Fibroblast of pulmonary artery (primary cell): Measurements from ENCODE around the gene GAK.

ENCODE experiments used
- DNase-seq: peaks from one replicate; pipeline ENCODE4 v3.0.0-alpha.2; 2010; ENCODE audit warnings: low read depth
- H3K4me3 ChIP-seq: replicated peaks from 2 replicates; pipeline ENCODE4 v1.5.1; 2011; ENCODE audit warnings: low read depth, mild to moderate bottlenecking, control low read depth, low read length, moderate library complexity
- TF ChIP-seq, protein P1 (sequence below): IDR thresholded peaks from 2 replicates; pipeline ENCODE4 v1.5.1; 2011; ENCODE audit warnings: mild to moderate bottlenecking, control low read depth, low read length, inconsistent platforms; ENCODE audit errors: missing control alignments

GAK gene

GRCh38 chr4:971666-972500, 39.8 kb upstream of the GAK start:
- TF ChIP-seq, protein P1, sequence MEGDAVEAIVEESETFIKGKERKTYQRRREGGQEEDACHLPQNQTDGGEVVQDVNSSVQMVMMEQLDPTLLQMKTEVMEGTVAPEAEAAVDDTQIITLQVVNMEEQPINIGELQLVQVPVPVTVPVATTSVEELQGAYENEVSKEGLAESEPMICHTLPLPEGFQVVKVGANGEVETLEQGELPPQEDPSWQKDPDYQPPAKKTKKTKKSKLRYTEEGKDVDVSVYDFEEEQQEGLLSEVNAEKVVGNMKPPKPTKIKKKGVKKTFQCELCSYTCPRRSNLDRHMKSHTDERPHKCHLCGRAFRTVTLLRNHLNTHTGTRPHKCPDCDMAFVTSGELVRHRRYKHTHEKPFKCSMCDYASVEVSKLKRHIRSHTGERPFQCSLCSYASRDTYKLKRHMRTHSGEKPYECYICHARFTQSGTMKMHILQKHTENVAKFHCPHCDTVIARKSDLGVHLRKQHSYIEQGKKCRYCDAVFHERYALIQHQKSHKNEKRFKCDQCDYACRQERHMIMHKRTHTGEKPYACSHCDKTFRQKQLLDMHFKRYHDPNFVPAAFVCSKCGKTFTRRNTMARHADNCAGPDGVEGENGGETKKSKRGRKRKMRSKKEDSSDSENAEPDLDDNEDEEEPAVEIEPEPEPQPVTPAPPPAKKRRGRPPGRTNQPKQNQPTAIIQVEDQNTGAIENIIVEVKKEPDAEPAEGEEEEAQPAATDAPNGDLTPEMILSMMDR, result no peak
- no peak for DNase-seq
- H3K4me3 ChIP-seq, result peak overlapping the region; percentile 64

DNA sequence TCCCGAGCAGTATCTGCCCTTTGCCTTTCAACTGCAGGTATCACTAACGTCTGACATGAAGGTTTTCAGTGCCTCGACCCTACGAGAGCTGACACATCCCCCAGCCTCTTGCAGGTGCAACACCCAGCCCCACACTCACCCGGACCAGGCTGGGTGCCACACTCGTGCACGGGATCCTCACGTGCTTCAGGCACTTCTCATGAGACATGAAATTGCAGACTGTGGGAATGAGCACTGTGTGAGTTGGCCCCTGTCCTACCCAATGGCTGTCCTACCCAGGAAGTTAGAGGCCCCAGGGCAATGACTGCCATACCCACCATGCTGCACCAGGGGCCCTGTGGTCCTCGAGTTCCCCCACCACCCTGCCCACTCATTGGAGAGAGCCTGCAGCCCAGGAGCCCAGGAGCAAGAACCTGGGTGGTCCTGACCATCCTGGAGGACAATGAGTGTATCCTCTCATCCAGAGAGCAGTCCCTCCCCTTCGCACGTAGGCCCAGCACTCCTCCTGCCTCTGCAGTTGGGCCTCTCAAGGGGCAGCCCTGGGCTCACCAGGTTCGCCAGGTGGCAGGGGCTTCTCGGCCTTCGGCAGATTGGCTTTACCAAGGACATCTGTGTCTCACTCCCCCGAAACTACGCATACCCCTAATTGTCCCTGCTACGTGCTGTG, 38.9 kb upstream of the GAK start:
- DNase-seq, result no peak
- H3K4me3 ChIP-seq, result no peak overlapping the region
- TF ChIP-seq, protein P1, result no peak

GRCh38 chr4:970046-970745, 38.1 kb upstream of the GAK start:
- no peak for DNase-seq
- no peak overlapping the region for H3K4me3 ChIP-seq
- TF ChIP-seq, protein P1, result no peak

DNA sequence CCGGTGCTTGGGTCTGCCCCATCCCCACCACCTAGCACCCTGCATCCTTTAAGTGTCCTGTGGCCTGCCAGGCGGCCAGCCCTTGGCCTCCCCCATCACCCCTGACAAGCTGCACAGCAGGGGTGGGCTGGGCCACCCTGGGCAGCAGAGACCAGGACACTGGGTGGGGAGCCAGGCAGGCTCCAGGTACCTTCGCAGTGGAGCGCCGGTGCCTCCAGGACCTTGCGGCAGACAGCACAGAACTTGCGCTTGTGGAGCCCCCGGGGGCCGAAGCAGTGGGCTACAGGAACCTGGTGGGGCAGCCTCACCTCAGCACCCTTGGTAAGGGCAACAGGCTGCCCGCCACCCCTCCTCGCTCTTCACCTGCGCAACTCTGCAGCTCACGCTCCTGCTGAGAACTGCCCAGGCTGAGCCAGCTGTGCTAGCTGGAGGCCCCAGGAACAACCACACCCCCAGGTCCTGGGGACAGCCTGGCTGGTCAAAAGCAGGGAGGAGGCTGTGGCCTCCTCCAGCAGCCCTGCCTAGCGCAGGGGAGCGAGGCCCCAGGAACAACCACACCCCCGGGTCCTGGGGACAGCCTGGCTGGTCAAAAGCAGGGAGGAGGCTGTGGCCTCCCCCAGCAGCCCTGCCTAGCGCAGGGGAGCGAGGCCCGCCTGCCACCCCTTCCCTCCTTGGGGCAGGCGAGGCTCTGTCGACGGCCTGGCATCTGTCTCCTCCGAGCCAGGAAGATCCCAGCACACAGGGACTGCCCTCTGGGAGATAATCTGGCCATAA, 36.7 kb upstream of the GAK start:
- TF ChIP-seq, protein P1, result no peak
- no peak for DNase-seq

DNA sequence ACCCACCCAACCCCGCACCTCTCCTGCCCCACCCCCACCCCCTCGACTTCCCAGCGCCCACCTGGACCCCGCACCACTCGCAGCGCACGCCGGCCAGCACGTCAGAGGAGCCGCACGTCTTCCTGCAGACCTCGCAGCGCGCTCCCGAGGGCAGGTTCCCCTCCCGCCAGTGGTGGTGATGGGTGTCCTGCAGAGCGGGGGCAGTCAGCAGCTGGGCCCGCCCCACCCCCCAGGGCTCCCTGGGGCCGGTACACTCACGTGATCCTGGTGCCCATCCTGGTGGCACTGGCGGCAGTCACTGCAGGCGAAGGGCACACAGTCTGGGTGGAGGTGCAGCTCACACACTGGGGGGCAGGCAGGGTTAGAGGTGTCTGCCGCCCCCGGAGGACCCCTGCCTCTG, 36.1 kb upstream of the GAK start:
- DNase-seq, result no peak
- TF ChIP-seq, protein P1, result no peak
- H3K4me3 ChIP-seq, result no peak overlapping the region

More for the DNA sequence above, 36.7 kb upstream of the GAK start:
- H3K4me3 ChIP-seq, result no peak overlapping the region
